Activated CD8-positive, alpha-beta memory T cell treated with anti-CD3 and anti-CD28 coated beads for 1 hour (primary cell): ENCODE data around the gene MCF2L.
A peak's percentile ranks its signal among the peaks of the same experiment; 100 is the strongest.
"Not testable (repeated sequence)": the region's sequence is repeated elsewhere in the genome, so short reads cannot be mapped to it uniquely, and the experiment has no call there.

Source experiments
- DNase-seq, 2 donors: peaks; one replicate each; pipeline ENCODE4 v3.0.0-alpha.2; 2020; ENCODE audit warnings: low read depth in 1 of 2; ENCODE audit errors: extremely low read depth in 1 of 2

The MCF2L gene

DNA sequence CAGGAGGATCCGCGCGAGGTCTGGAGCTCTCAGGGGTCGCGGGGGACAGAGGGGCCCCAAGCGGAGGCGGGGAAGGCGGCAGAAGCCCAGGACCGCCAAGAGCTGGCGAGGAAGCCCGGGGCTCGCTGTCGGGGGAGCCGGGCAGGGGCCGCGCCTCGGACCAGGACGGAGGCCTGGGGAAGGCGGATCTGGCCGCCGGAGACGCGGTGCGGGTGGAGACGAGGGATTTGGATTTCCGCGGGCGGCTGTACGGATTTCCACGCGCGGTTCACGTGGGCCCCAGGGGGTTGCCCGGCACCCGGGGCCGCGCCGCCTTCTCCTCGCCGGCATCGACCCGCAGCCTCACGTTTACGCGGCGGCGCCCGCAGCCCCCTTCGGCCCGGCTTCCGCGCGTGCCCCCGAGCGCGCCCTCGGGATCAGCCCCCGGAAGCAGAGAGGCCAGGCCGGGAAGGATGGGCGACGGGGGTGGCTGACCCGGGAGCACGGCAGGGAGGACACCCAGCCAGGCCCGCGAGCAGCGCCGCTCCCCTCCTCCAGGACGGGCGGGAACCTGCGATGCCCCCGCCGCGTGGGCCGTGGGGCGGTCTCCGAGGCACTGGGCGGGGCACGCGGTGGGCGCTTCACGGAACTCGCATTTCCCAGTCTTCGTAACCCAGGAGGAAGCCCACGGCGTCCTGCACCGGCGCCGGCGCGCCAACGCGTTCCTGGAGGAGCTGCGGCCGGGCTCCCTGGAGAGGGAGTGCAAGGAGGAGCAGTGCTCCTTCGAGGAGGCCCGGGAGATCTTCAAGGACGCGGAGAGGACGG lies 141.2 kb downstream of the MCF2L start:
- DNase-seq, result peak in 1 of 2 donors; percentile 14

DNA sequence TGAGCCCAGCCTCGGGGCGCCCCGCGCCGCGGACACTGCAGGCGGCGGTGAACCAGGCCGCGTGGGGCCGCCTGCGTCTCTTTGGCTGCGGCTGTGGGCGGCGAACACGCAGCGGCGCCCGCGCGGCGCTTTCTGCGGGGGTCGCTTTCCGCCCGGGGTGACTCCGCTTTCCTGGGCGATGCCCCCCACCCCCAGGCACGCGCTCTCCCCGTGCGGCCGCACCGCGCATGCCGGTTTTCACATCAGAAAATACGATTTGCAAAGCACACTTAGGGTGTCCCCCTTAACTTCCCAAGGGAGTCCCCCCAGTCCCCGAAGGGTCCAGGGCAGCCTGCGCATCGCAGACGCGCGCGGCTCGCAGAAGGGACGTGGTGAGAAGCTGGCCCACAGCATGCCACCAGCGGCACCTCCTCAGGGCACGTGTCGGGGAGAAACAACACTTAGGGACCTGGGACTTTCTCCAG lies 141.9 kb downstream of the MCF2L start:
- DNase-seq, result no peak

DNA sequence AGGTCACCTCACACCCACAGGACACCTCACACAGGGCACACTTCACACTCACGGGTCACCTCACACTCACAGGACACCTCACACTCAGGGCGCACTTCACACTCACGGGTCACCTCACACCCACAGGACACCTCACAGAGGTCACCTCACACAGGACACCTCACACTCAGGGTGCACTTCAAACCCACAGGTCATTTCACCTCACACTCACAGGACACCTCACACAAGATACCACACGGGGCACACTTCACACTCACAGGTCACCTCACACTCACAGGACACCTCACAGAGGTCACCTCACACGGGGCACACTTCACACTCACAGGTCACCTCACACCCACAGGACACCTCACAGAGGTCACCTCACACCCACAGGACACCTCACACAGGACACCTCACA lies 142.8 kb downstream of the MCF2L start:
- not testable (repeated sequence) for DNase-seq

DNA sequence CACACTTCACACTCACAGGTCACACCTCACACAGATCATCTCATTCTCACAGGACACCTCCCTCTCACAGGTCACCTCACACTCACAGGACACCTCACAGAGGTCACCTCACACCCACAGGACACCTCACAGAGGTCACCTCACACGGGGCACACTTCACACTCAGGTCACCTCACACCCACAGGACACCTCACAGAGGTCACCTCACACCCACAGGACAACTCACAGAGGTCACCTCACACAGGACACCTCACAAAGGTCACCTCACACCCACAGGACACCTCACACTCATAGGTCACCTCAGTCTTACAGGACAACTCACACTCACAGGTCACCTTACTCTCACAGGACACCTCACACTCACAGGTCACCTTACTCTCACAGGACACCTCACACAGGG lies 143.5 kb downstream of the MCF2L start:
- not testable (repeated sequence) for DNase-seq

DNA sequence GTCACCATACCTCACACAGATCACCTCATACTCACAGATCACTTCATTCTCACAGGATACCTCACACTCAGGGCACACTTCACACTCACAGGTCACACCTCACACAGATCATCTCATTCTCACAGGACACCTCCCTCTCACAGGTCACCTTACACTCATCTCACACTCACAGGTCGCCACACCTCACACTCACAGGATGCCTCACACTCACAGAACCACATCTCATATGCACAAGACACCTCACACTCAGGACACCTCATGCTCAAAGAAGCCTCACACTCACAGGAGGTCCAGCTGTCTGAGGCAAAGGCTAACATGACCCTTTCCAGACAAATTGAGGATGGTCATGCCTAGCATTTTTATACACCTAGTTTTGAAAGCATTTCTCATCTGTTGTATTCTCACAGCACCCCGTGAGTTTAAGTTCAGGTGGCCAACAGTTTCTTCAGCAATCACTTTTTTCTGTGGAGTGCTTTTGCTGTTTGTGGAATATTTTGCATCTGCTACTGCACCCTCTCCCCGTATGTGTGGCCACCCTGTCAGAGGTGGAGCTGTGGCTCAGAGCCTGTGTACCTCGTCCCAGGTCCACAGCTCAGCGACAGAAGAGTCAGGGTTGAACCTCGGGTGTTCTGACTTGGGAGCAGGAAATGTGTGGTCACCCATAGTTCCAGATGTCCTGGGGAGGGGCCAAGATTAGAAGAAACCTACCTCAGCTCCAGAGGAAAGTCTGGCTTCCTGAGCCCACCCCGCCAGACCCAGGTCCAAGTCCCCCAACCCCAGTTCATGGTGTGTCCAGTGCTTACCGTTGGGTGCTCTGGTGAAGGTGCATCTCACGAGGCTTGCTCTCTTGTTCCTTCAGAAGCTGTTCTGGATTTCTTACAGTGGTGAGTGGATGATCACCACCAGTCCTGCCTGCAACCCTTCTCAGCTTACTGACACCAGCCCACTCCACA lies 144.2 kb downstream of the MCF2L start:
- DNase-seq, result no peak

DNA sequence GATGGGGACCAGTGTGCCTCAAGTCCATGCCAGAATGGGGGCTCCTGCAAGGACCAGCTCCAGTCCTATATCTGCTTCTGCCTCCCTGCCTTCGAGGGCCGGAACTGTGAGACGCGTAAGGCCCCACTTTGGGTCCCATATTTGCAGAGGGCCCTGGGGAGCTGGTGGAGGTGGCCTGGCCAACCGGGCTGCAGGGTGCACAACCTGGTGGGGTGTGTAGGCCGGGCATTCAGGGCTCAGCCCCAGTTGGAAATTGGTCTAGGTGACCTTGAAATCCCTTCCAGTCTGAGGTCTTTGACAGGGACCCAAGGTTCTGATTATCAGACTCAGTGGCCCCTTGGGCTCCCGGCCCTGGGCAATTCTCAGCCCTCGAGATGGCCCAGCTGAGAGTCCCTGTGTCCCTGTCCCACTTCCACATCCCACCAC lies 144.8 kb downstream of the MCF2L start:
- no peak for DNase-seq

DNA sequence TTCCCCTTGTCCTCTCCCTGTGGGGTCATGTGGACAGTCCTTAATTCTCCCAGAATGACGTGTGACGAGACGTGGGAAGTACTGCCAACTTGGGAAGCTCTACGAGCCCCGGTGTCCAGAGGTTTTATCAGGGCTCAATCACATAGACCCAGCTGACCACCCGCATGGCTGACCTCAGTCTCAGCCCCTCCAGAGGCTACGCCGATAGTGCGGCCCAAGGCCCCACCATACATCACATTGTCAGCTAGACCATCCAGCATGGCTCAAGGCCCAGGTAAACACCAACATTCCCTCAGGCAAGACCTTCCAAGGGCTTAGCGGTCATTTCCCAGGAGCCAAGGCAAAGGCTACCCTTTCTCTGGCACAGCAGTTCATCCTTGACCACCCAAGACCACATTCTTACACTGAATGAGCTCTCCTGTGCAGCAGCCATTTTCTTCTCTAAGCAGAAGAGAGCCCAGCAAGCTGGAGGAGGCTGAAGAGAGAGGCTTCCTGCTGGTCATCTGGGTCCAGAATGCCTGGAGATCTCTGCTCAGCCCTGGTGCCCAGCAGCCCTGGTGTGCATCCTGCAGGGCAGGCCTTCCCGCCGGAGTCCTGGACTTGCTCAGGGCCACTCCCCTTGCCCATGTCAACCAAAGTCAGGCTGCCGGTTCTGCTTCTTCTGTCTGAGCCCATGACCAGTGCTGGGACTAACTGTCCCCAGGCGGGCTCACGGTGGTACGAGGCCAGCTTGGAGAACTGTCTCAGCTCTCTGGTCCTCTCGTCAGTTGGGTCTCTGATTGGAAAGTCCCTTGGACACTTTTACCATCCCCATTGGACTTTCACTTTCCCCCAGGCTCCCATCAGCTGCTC lies 145.7 kb downstream of the MCF2L start:
- no peak for DNase-seq

DNA sequence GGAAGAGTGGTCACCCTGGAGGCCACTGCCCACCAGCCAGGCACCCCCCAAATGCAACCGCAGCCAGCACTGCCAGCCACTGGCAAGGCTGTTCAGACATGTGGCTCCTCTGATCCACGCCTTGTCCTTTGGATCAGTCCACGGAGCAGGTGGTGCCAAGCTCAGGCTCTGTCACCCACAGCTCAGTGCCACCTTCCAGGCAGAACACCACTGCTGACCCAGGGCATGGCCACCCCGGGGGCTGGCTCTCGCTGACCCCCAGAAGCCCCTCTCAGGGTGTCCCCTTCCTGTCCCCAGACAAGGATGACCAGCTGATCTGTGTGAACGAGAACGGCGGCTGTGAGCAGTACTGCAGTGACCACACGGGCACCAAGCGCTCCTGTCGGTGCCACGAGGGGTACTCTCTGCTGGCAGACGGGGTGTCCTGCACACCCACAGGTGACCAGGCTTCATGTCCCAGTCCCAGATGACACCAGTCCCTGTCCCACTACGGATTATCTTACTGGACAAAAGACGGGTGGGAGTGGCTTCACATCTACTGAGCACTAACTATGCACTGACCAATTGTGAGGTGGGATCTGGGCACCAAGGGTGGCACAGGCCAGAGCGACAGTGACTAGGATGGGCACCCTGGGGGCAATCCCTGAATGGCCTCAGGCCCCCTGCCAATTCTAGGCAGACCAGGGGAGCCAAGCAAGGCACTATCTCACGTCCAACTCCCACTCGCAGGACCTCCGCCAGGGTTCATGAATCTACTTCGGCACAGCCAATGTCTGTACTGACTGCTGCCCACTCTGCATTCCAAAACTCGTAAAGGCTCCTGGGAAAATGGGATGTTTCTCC lies 146.6 kb downstream of the MCF2L start:
- DNase-seq, result no peak

DNA sequence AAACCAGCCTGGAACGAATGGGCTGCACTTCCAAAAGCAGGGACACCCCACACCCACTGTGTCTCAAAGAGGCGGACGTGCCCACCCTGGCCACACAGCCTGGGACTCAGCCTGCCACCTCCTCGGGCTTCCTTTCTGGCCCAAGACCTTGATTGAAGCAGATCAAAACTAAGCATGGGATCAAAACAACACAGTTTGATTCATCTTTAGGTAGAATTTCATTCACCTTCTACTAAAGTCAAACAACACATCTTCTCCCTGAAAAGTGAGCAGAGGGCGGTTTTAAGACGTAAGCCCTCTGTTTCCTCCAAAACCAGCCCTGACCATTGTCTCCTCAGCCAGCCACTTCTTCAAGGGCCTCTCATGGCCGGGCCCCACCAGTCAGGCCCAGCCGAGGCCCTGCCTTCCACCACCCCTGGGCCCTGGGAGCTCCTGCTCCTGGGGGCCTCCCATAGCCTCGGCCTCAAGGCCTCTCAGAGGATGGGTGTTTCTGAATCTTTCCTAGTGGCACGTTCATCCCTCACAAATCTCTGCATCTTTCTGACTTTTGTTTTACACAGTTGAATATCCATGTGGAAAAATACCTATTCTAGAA lies 147.3 kb downstream of the MCF2L start:
- no peak for DNase-seq

DNA sequence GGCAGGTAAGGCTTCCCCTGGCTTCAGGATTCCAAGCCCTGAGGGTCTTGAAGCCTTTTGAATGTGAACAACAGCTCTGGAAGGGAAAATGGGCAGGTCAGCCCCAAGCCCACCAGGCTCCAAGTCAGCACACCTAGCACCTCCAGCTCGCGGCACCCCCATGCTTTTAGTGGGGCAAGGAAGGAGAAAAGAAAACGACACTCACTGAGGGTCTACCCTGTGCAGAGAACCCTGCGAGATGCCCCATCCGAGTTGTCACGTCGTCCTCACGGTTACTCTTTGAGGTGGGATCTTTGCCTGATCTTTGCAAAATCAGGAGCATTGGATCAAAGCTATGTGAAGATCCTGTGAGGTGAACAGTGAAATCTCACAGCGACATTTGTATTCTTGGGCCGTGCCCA lies 147.9 kb downstream of the MCF2L start:
- DNase-seq, result no peak

DNA sequence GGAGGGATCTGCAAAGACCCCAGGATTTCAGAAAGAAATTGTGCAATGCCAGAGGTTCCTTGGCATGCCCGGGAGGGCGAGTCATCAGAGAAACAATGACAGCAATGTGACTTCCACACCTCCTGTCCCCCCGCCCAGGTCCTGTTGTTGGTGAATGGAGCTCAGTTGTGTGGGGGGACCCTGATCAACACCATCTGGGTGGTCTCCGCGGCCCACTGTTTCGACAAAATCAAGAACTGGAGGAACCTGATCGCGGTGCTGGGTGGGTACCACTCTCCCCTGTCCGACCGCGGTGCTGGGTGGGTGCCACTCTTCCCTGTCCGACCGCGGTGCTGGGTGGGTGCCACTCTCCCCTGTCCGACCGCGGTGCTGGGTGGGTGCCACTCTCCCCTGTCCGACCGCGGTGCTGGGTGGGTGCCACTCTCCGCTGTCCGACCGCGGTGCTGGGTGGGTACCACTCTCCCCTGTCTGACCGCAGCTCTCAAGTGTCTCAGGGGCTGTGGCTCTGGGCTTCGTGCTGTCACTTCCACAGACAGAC lies 148.4 kb downstream of the MCF2L start:
- DNase-seq, result no peak

DNA sequence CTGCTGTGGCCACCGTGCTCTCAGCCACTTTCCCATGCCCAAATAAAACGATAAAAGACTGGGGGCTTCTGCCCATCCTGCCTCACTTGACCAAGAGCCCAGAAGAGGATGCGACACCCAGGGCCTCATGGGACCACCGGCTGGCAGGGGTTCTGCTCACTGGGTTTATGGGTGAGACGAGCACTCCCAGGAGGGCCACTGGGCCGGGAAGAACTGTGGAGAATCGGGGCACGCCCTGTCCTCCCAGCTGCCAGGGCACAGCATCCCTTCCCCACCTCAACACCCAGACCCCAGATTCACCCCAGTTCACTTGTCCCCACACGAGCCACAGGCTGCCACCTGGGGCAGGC lies 148.9 kb downstream of the MCF2L start:
- DNase-seq, result no peak

DNA sequence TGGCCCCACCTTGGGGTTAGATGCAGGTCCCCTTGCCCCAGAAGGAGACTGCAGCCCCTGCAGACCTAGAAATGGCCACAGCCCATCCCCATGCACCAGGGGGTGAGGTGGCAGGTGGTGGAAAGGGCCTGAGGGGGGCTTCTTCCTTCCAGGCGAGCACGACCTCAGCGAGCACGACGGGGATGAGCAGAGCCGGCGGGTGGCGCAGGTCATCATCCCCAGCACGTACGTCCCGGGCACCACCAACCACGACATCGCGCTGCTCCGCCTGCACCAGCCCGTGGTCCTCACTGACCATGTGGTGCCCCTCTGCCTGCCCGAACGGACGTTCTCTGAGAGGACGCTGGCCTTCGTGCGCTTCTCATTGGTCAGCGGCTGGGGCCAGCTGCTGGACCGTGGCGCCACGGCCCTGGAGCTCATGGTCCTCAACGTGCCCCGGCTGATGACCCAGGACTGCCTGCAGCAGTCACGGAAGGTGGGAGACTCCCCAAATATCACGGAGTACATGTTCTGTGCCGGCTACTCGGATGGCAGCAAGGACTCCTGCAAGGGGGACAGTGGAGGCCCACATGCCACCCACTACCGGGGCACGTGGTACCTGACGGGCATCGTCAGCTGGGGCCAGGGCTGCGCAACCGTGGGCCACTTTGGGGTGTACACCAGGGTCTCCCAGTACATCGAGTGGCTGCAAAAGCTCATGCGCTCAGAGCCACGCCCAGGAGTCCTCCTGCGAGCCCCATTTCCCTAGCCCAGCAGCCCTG lies 149.4 kb downstream of the MCF2L start:
- DNase-seq, result no peak

DNA sequence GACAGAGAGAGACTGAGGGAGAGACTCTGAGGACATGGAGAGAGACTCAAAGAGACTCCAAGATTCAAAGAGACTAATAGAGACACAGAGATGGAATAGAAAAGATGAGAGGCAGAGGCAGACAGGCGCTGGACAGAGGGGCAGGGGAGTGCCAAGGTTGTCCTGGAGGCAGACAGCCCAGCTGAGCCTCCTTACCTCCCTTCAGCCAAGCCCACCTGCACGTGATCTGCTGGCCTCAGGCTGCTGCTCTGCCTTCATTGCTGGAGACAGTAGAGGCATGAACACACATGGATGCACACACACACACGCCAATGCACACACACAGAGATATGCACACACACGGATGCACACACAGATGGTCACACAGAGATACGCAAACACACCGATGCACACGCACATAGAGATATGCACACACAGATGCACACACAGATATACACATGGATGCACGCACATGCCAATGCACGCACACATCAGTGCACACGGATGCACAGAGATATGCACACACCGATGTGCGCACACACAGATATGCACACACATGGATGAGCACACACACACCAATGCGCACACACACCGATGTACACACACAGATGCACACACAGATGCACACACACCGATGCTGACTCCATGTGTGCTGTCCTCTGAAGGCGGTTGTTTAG lies 150.3 kb downstream of the MCF2L start:
- no peak for DNase-seq

DNA sequence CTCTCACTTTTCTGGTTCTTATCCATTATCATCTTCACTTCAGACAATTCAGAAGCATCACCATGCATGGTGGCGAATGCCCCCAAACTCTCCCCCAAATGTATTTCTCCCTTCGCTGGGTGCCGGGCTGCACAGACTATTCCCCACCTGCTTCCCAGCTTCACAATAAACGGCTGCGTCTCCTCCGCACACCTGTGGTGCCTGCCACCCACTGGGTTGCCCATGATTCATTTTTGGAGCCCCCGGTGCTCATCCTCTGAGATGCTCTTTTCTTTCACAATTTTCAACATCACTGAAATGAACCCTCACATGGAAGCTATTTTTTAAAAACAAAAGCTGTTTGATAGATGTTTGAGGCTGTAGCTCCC lies 150.8 kb downstream of the MCF2L start:
- no peak for DNase-seq

DNA sequence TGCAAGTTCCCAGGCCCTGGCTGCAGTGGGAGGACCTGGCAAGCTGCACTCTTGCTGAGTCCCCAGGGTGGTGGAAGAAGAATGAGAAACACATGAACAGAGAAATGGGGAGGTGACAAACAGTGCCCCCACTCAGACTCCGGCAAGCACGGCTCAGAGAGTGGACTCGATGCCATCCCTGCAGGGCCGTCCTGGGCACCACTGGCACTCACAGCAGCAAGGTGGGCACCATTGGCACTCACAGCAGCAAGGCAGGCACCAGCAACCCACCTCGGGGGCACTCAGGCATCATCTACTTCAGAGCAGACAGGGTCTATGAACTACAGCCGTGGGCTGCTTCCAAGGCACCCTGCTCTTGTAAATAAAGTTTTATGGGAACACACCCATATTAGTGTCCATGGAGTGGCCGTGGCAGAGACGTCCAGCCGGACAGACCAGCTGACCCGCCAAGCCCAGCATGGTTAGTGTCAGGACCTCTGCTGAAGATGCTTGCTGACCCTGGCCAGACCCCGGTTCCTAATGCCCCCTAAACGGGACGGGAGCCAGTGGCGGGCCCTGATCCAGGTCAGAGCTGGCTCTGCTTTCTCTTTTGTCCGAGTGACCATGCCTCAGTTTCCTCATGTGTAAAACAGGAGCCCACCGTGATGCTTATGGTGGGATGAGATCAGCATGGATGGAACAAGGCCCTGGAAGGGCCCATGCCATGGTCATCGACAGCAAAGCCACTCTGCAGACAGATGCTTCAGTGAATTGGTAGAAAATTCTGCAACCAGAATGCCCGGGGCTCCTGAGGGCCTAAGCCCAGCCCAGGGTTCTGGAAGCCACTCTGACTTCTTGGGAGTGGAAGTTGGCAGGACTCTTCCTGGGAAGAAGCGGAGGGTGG lies 151.5 kb downstream of the MCF2L start:
- DNase-seq, result no peak
